ENCODE measurements around the gene BABAM1.

The BABAM1 gene

GRCh38 chr19:17323300-17323963 is 56.2 kb downstream of the BABAM1 start:
- DNase-seq (ENCODE audit: low read depth in 2 of 2): no peak

GRCh38 chr19:17323964-17324332 is 56.7 kb downstream of the BABAM1 start:
- DNase-seq (ENCODE audit: low read depth in 2 of 2): no peak

- DNase-seq (ENCODE audit: low read depth in 2 of 2): no peak
These were observed 57.3 kb downstream of the BABAM1 start for GRCh38 chr19:17324357-17325114.

- DNase-seq (ENCODE audit: low read depth in 2 of 2): no peak
These were observed 57.9 kb downstream of the BABAM1 start for GRCh38 chr19:17325133-17325532.

GRCh38 chr19:17325881-17326594 is 58.8 kb downstream of the BABAM1 start:
- DNase-seq (ENCODE audit: low read depth in 2 of 2): no peak

- no peak for DNase-seq (ENCODE audit: low read depth in 2 of 2)
These were observed 59.3 kb downstream of the BABAM1 start for GRCh38 chr19:17326595-17326966.

- DNase-seq (ENCODE audit: low read depth in 2 of 2): no peak
These were observed 59.9 kb downstream of the BABAM1 start for GRCh38 chr19:17327068-17327653.

GRCh38 chr19:17327654-17328516 is 60.6 kb downstream of the BABAM1 start:
- DNase-seq (ENCODE audit: low read depth in 2 of 2): peak in 1 of 2 donors; percentile 31

Data from stimulated activated CD8-positive, alpha-beta memory T cell treated with anti-CD3 and anti-CD28 coated beads, Interleukin-15, amount 100 ng/mL, for 4 hours (primary cell).